EL (cell line): ENCODE results near the gene PTTG1.

Experiments
- DNase-seq: peaks from one replicate; pipeline ENCODE4 v3.0.0-alpha.2; 2016

The PTTG1 gene

GRCh38 chr5:160421625-160422258 is at the start of gene PTTG1:
Gene PTTG1, plus strand, starts transcription at chr5:160421855. Its CDS starts 458 bp downstream, at chr5:160422313.
- peak; percentile 98 for DNase-seq

- no peak for DNase-seq
Measured at GRCh38 chr5:160375166-160375565, 46.5 kb upstream of the PTTG1 start.

- DNase-seq: no peak
Measured at GRCh38 chr5:160375701-160376100, 46.0 kb upstream of the PTTG1 start.

GRCh38 chr5:160376416-160376815 is 45.2 kb upstream of the PTTG1 start:
- DNase-seq: no peak

GRCh38 chr5:160377651-160378050 is 44.0 kb upstream of the PTTG1 start:
- no peak for DNase-seq

- DNase-seq: no peak
Measured at GRCh38 chr5:160378330-160378729, 43.3 kb upstream of the PTTG1 start.

GRCh38 chr5:160379511-160379910 is 42.1 kb upstream of the PTTG1 start:
- DNase-seq: no peak

- DNase-seq: no peak
Measured at GRCh38 chr5:160380041-160380440, 41.6 kb upstream of the PTTG1 start.

GRCh38 chr5:160382346-160382745 is 39.3 kb upstream of the PTTG1 start:
- no peak for DNase-seq

GRCh38 chr5:160384681-160385080 is 37.0 kb upstream of the PTTG1 start:
- no peak for DNase-seq

GRCh38 chr5:160385496-160385895 is 36.2 kb upstream of the PTTG1 start:
- DNase-seq: no peak

GRCh38 chr5:160387445-160387844 is 34.2 kb upstream of the PTTG1 start:
- no peak for DNase-seq

- peak; percentile 21 for DNase-seq
Measured at GRCh38 chr5:160390787-160391696, 30.6 kb upstream of the PTTG1 start.

- DNase-seq: no peak
Measured at GRCh38 chr5:160395111-160395510, 26.5 kb upstream of the PTTG1 start.

GRCh38 chr5:160397492-160397891 is 24.2 kb upstream of the PTTG1 start:
- no peak for DNase-seq

- DNase-seq: peak; percentile 29
Measured at GRCh38 chr5:160398806-160399205, 22.8 kb upstream of the PTTG1 start.

- DNase-seq: peak; percentile 95
Measured at GRCh38 chr5:160399402-160400353, 22.0 kb upstream of the PTTG1 start, which contains the start of gene FAM200C. Gene FAM200C, minus strand, starts transcription at chr5:160400054. Its CDS starts 4,564 bp downstream, at chr5:160395490.

GRCh38 chr5:160418561-160419457 is 2.8 kb upstream of the PTTG1 start, which contains the start of gene SLU7:
Gene SLU7, minus strand, starts transcription at chr5:160419081. Its CDS starts 3,787 bp downstream, at chr5:160415294.
- DNase-seq: peak; percentile 96

GRCh38 chr5:160419458-160420330 is 2.0 kb upstream of the PTTG1 start:
- no peak for DNase-seq

- DNase-seq: no peak
Measured at GRCh38 chr5:160420331-160420610, 1.4 kb upstream of the PTTG1 start.

- DNase-seq: no peak
Measured at GRCh38 chr5:160423099-160423498, 1.4 kb downstream of the PTTG1 start.
